HG03095 (cell line): ENCODE data around the gene WWC2.

ENCODE experiments used
- ATAC-seq: cut with Tn5 transposase; IDR thresholded peaks from one replicate; pipeline ENCODE4 v1.9.1; 2021; ENCODE audit warnings: moderate library complexity; ENCODE audit not compliant: unreplicated experiment

Gene WWC2

GRCh38 chr4:183197140-183197539, 98.1 kb downstream of the WWC2 start:
- no peak for ATAC-seq

GRCh38 chr4:183200453-183200852, 101.4 kb downstream of the WWC2 start:
- ATAC-seq, result no peak

DNA sequence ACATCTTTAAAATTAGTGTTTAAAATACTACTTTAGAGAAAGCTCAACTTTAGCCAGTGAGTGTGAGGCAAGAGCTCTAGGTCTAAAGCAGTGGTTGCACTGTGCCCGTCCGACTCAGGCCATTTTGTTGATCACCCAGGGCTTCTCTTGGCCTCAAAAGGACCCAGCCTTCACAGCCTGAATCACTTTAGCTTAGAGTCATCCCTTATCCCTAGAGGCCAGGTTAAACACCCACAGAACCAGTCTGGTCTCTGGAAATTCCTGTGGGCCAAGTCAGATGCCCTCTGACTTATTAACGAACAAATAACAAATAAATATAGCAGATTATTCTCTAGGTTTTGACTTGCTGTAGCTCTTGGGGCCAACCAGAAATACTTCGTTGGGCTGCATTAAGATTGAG, 102.3 kb downstream of the WWC2 start:
- ATAC-seq, result no peak

DNA sequence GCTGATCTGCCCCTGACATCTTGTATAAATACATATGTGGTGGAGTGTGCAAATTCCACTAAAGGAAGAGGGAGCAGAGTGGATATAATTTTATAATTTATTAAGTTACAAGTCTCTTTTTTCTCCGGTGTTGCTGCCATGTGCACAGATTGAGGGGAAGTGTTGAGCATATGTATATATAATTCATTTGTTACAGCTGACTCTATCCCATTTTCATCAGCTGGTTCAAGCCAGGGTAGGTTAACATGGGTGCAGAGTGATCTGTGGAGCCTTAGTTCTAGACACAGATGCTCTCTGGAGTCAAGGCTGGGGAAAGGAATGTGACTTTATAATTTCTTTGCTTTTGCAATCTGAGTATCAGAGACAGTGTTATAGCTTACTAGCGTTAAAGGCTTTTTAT, 103.5 kb downstream of the WWC2 start:
- ATAC-seq, result no peak

DNA sequence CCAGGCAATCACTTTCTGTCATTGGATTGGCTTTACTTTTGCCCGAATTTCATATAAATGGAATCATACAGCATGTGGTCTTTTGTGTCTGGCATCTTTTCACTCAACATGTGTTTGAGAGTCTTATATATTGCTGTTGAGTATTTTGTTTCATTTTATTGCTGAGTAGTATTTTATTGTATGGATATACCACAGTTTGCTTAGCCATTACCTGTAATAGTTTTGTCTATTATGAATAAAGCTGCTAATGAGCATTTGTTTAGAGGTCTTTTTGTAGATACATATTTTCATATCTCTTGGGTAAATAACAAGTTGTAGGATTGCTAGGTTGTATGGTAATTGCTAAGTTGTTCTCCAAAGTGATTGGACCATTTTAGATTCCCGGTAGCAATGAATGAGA, 105.7 kb downstream of the WWC2 start:
- ATAC-seq, result no peak

DNA sequence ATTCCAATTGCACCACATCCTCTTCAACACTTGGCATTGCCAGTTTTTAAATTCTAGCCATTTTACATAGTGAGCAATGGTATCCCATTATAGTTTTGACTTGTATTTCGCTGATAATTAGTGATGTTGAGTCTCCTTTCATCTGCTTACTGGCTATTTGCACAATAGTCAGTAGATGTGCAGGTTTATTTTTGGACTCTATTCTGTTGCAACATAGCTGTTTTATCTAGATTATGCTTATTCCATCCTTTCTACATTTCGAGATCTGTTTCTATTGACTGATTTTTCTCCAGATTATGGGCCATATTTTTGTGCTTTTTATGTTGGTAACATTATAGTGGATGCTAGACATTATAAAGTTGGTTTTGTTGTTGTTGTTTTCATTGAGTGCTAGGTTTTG, 106.1 kb downstream of the WWC2 start:
- no peak for ATAC-seq

DNA sequence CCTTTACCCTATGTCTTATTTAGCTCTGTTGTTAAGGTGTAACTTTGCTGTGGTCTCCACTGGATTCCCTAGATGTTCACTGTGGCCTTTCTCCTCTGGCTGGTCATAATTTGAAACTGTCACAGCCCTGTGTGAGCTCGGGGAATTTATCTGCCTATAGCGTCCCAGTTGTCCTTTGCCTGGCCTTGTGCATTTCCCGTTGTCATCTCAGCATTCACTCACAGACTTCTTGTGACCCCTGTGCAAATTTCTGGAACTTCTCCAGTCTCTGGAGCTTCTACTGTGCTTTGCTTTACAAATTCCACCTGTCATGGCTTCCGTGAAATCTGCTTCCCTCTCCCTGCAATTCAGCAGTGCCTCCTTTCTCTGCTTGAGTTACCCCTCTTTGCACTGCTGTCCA, 106.7 kb downstream of the WWC2 start:
- ATAC-seq, result no peak

DNA sequence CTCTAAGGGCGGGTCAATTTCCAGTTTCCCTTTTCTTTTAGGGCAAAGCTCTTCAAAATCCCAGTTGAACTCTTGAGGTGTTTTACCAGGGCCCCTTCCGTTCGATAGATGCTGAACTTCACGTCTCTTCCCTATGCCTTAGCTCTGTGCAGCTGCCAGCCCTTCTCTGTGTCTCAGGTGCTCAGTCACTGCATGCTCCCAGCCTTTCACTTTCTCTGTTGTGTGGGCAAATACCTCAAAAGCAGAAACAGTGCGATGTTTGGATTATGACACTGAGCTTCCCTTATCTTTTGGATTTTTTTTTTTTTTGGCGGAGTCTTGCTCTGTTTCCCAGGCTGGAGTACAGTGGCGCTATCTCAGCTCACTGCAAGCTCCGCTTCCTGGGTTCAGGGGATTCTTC, 112.5 kb downstream of the WWC2 start:
- no peak for ATAC-seq

DNA sequence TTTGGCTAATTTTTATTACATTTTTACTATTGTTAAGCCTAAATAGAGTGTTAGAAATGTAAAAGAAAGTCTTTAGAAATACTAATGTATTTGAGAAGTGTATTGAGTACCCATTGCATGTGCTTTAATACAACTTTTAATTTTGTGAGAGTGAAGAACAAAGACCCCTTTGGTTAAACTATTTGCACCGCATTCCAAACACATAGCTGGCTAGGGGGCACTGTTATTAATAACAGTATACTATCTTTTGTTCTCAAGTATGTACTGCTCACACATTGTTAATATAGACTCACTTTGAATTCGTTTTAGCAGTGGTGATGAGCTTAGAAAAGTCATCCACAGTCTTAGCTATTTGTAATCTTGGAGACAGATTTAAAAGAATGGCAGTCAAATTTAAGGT, 114.9 kb downstream of the WWC2 start:
- ATAC-seq, result no peak

DNA sequence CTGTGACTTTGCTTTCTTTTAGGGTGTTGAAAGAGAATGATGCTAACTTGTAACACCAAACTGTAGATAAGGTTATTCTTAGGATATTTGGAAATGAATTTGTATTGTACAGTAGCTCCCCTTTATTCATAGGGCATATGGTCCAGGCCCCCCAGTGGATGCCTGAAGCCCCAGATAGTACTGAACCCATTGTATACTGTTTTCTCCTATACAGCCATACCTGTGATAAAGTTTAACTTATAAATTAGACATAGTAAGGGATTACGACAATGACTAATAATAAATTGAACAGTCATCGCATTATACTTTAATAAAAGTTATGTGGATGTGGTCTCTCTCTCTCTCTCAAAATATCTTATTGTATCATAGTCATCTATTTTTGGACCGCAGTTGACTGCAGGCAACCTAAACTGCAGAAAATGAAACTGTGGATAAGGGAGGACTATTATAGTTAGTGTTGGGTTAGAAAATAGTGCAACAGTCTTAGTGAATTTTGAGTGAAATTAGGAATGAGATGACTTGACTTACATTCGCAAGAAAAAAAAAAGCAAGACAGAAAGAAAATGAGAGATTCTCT, 115.9 kb downstream of the WWC2 start:
- no peak for ATAC-seq

DNA sequence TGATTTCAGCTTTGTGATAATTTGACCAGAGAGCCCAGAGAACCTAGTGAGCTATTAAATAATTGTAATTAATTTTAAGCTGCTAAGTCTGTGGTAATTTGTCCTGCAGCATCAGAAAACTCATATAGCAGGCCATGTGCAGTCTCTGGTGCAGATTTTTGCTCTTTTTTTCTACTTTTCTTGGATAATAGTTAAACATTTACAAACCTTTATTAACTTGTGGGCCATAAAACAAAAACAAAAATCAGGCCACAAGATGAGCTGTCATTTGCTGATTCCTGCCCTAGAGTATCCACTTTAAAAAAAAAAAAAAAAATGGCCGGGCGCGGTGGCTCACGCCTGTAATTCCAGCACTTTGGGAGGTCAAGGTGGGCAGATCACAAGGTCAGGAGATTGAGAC, 121.2 kb downstream of the WWC2 start:
- no peak for ATAC-seq

- ATAC-seq, result no peak
These were observed 124.0 kb downstream of the WWC2 start for GRCh38 chr4:183223053-183223452.

DNA sequence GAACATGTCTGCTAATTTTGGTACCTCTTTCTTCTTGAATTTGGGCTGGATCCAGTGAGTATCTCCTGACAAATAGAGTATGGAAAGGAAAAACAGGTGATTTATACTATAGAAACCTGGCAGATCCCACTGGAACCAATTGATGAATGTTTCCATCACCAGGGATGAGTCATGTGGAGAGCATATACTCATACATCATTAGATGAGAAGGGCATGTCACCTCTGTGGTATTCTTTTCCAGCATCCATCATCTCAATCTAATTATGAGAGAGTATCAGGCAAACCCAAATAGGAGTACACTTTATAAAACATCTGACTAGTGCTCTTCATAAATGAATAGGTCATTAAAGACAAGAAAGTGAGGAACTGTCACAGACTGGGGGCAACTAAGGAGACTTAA, 130.3 kb downstream of the WWC2 start:
- no peak for ATAC-seq

DNA sequence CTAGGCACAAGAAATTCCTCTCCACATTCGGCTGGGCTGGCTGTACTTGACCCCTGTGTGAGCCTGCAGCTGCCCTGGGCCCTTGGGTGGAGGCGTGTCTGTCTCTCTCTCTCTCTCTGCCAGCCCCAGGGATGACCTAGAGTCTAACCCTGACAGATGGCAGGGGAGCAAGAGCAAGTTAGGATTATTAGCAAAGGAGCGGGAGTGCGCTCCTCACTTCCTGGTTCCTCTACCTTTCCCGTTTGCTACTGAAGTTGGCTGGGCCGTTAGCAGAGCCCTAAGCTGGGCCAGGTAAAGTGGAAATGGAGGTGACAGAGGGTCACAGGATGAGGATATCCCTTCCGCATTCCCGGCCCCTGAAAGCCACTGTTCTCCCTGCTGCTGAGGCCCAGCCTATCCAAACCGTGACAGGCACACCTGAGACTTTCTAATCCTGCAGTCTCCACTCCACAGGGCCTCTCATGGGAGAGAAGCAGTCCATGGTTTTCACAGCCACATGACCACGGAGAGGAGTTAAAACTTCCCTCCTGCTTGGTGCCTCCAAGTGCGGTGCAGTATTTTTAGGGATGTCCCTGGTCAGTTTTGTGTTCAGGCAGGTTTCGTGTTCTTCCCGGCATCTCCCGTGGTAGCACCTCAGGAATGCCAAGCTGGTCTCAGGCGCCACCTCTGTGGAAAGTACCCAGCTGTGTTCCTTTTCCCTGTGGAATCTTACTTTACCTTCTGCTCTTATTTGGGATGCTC, 141.7 kb downstream of the WWC2 start:
- no peak for ATAC-seq

GRCh38 chr4:183241322-183241640, 142.2 kb downstream of the WWC2 start:
- ATAC-seq, result no peak

- no peak for ATAC-seq
These were observed 142.7 kb downstream of the WWC2 start for GRCh38 chr4:183241721-183242151.

- no peak for ATAC-seq
These were observed 143.2 kb downstream of the WWC2 start for GRCh38 chr4:183242291-183242690.

DNA sequence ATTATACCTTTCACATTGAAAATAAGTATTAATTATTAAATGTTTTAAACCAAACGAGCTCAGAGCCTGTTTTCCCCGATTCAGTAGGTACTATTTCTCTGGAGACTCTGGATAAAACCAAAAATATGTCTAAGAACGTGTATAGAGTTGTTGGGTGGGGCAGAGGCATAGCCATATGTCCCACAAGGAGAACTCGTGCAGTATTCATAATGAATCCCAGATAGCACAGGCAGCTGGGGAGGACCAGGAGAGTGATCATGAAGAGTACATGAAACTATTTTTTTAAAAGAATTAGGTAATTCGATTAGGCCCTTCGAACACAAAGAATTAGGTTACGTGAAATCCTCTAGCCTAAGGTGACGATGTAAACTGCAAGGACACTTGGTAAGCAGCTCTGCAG, 145.0 kb downstream of the WWC2 start:
- no peak for ATAC-seq

- ATAC-seq, result no peak
These were observed 145.4 kb downstream of the WWC2 start for GRCh38 chr4:183244506-183244905.

- no peak for ATAC-seq
These were observed 149.1 kb downstream of the WWC2 start for GRCh38 chr4:183248201-183248600.

DNA sequence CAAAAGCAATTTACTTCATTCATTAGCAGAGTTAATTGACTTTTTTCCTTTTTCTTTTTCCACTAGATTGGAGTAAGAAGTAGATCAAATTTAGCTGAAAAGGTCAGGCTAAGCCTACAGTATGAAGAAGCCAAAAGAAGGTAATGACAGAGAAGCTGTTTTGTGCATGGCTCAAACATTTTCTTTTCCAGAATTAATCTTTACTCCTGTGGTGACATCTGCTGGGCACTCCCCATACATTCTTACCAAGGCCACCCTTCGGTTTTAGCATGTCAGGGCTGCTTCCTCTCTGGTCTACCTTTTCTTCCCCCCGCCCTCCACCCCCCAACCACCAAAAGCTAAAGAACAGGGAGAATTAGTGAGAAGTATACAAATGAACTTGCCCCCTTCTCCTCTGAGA, 150.8 kb downstream of the WWC2 start:
- no peak for ATAC-seq

- no peak for ATAC-seq
These were observed 151.8 kb downstream of the WWC2 start for GRCh38 chr4:183250831-183251230.

DNA sequence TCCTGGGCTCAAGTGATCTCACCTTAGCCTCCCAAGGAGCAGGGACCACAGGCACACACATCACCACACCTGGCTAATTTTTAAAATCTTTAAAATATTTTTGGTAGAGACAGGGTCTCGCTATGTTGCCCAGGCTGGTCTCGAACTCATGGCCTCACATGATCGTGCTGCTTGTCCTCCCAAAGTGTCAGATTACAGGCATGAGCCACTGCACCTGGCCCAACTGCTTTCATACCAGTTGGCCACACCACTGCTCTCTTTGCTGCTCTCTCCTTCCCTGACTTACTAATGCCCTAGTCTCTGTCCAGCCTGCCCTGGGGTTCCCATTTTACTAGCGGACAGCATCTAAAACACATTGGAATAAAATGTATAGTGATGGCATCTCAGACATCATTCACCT, 153.9 kb downstream of the WWC2 start:
- ATAC-seq, result no peak
